CD8-positive, alpha-beta memory T cell (primary cell): Measurements from ENCODE around the gene SLC9A4. TPM values are rescaled to one million over a fixed set of nuclear protein-coding genes. Genes with fewer than 3 reads are reported as not detected.

Experiments used
- CTCF ChIA-PET: fragments of 350-600 bp; sonication (Branson Sonifier 250); formaldehyde crosslinking; loops from one replicate; lab custom pipeline; 2021; ENCODE audit warnings: antibody characterized with exemption; lab: Charles Lee
- POLR2A ChIA-PET: fragments of 350-600 bp; sonication (Branson Sonifier 250); formaldehyde crosslinking; loops from one replicate; lab custom pipeline; 2021; ENCODE audit warnings: antibody characterized with exemption; lab: Charles Lee
- DNase-seq, 5 donors: peaks; one replicate each; pipeline versions ENCODE4 v3.0.0 to v3.0.0-alpha.2; 2020 to 2022; ENCODE audit warnings: mixed read lengths in 1 of 5
- H3K27ac ChIP-seq: one replicate; pipeline ENCODE4 v1.7.0; 2013; ENCODE audit warnings: low read depth, mild to moderate bottlenecking, low read length, moderate library complexity
- H3K27me3 ChIP-seq: 2 replicates; pipeline ENCODE4 v1.7.0; 2013; ENCODE audit warnings: low read length, mild to moderate bottlenecking; ENCODE audit not compliant: insufficient read depth, poor library complexity, severe bottlenecking
- H3K36me3 ChIP-seq: 2 replicates; pipeline ENCODE4 v1.7.0; 2013; ENCODE audit warnings: mild to moderate bottlenecking, low read length, moderate library complexity; ENCODE audit not compliant: insufficient read depth
- H3K4me1 ChIP-seq: 2 replicates; pipeline ENCODE4 v1.7.0; 2013; ENCODE audit warnings: mild to moderate bottlenecking, low read length, moderate library complexity; ENCODE audit not compliant: insufficient read depth
- H3K4me3 ChIP-seq: 2 replicates; pipeline ENCODE4 v1.7.0; 2013; ENCODE audit warnings: mild to moderate bottlenecking, low read length
- H3K9me3 ChIP-seq: 2 replicates; pipeline ENCODE4 v1.7.0; 2013; ENCODE audit warnings: mild to moderate bottlenecking, low read length
- H3K27ac Mint-ChIP-seq, 8 donors: one replicate each; pipeline ENCODE4 v1.8.0; 2020 to 2021; ENCODE audit warnings: mixed read lengths in 8 of 8, mild to moderate bottlenecking in 6 of 8, inconsistent platforms in 3 of 8, moderate library complexity in 3 of 8
- H3K27me3 Mint-ChIP-seq, 2 donors: one replicate each; pipeline ENCODE4 v1.8.0; 2020 to 2021; ENCODE audit warnings: mixed read lengths in 2 of 2, mild to moderate bottlenecking in 1 of 2, moderate library complexity in 1 of 2
- H3K36me3 Mint-ChIP-seq, 3 donors: one replicate each; pipeline ENCODE4 v1.8.0; 2020 to 2021; ENCODE audit warnings: mixed read lengths in 3 of 3, inconsistent platforms in 1 of 3, mild to moderate bottlenecking in 1 of 3
- H3K4me1 Mint-ChIP-seq, 3 donors: one replicate each; pipeline ENCODE4 v1.8.0; 2020 to 2021; ENCODE audit warnings: mixed read lengths in 3 of 3, inconsistent platforms in 1 of 3, mild to moderate bottlenecking in 1 of 3
- H3K4me3 Mint-ChIP-seq, 7 donors: one replicate each; pipeline ENCODE4 v1.8.0; 2020 to 2021; ENCODE audit warnings: mixed read lengths in 7 of 7, mild to moderate bottlenecking in 6 of 7, moderate library complexity in 4 of 7, inconsistent platforms in 2 of 7
- H3K9me3 Mint-ChIP-seq, 5 donors: one replicate each; pipeline ENCODE4 v1.8.0; 2020 to 2022; ENCODE audit warnings: mixed read lengths in 5 of 5, mild to moderate bottlenecking in 3 of 5, moderate library complexity in 2 of 5, inconsistent platforms in 1 of 5
- polyA plus RNA-seq: library from polyadenylated mRNA; unstranded; fragments of 300-500 nt; fragmentation: Illumina TruSeq; gene quantifications from one replicate; pipeline ENCODE4 v1.2.3, GENCODE V29; 2021
- total RNA-seq, 2 experiments: library from RNA; stranded (reverse); gene quantifications; one replicate each; pipeline ENCODE4 v1.2.3, GENCODE V29; 2021

SLC9A4 gene
- total and polyA plus RNA-seq, 3 experiments from 2014 or later: not detected

GRCh38 chr2:102515851-102516250, 42.8 kb downstream of the SLC9A4 start:
- no peaks in the 10 kb centered on the region for H3K9me3 Mint-ChIP-seq
- H3K36me3 Mint-ChIP-seq: no peaks in the 10 kb centered on the region
- no peak overlapping the region for H3K4me3 Mint-ChIP-seq
- Histone ChIP-seq H3K4me3 (no peak overlapping the region), H3K4me1 (no peaks in the 10 kb centered on the region), H3K9me3 (no peaks in the 10 kb centered on the region), H3K27me3 (no peaks in the 10 kb centered on the region), H3K36me3 (no peaks in the 10 kb centered on the region), H3K27ac (no peak overlapping the region)
- ChIA-PET CTCF (no interaction called here), POLR2A (no interaction called here)
- peaks cover 4 to 25% of the 10 kb centered on the region in 2 donors for H3K27me3 Mint-ChIP-seq
- no peak for DNase-seq
- peaks cover 0 to 2% (median 2%) of the 10 kb centered on the region in 3 donors for H3K4me1 Mint-ChIP-seq
- H3K27ac Mint-ChIP-seq: no peak overlapping the region

GRCh38 chr2:102518170-102518569, 45.1 kb downstream of the SLC9A4 start:
- Mint-ChIP-seq H3K4me3 (no peak overlapping the region), H3K36me3 (no peaks in the 10 kb centered on the region), H3K9me3 (no peaks in the 10 kb centered on the region), H3K27ac (no peak overlapping the region), H3K27me3 (peaks cover 2 to 13% of the 10 kb centered on the region in 2 donors), H3K4me1 (peaks cover 3 to 10% (median 6%) of the 10 kb centered on the region in 3 donors)
- Histone ChIP-seq H3K4me3 (no peak overlapping the region), H3K9me3 (no peaks in the 10 kb centered on the region), H3K4me1 (no peaks in the 10 kb centered on the region), H3K36me3 (no peaks in the 10 kb centered on the region), H3K27me3 (no peaks in the 10 kb centered on the region), H3K27ac (no peak overlapping the region)
- CTCF ChIA-PET: no interaction called here
- DNase-seq: no peak
- POLR2A ChIA-PET: no interaction called here

- H3K4me1 ChIP-seq: no peaks in the 10 kb centered on the region
- Mint-ChIP-seq H3K4me1 (peaks cover 3 to 21% (median 15%) of the 10 kb centered on the region in 3 donors), H3K36me3 (no peaks in the 10 kb centered on the region), H3K27me3 (peaks cover 2 to 16% of the 10 kb centered on the region in 2 donors), H3K4me3 (no peak overlapping the region), H3K27ac (no peak overlapping the region), H3K9me3 (no peaks in the 10 kb centered on the region)
- no peak for DNase-seq
- H3K36me3 ChIP-seq: no peaks in the 10 kb centered on the region
- CTCF ChIA-PET: no interaction called here
- POLR2A ChIA-PET: no interaction called here
- H3K4me3 ChIP-seq: no peak overlapping the region
- H3K9me3 ChIP-seq: no peaks in the 10 kb centered on the region
- no peaks in the 10 kb centered on the region for H3K27me3 ChIP-seq
- H3K27ac ChIP-seq: no peak overlapping the region
These were observed 47.0 kb downstream of the SLC9A4 start for GRCh38 chr2:102520009-102520408.

GRCh38 chr2:102520801-102521200, 47.8 kb downstream of the SLC9A4 start:
- Mint-ChIP-seq H3K4me3 (no peak overlapping the region), H3K27ac (no peak overlapping the region)

GRCh38 chr2:102522162-102522561, 49.1 kb downstream of the SLC9A4 start:
- DNase-seq: no peak
- ChIA-PET CTCF (no interaction called here), POLR2A (no interaction called here)
- Histone ChIP-seq H3K9me3 (no peaks in the 10 kb centered on the region), H3K36me3 (no peaks in the 10 kb centered on the region), H3K27me3 (no peaks in the 10 kb centered on the region), H3K4me3 (no peak overlapping the region), H3K27ac (no peak overlapping the region), H3K4me1 (no peaks in the 10 kb centered on the region)
- peaks cover 3 to 21% (median 15%) of the 10 kb centered on the region in 3 donors for H3K4me1 Mint-ChIP-seq
- no peaks in the 10 kb centered on the region for H3K9me3 Mint-ChIP-seq
- H3K27ac Mint-ChIP-seq: no peak overlapping the region
- H3K36me3 Mint-ChIP-seq: no peaks in the 10 kb centered on the region
- peaks cover 2 to 15% of the 10 kb centered on the region in 2 donors for H3K27me3 Mint-ChIP-seq
- no peak overlapping the region for H3K4me3 Mint-ChIP-seq

More at GRCh38 chr2:102520801-102521200, 47.8 kb downstream of the SLC9A4 start:
- DNase-seq: no peak
- Mint-ChIP-seq H3K4me1 (peaks cover 3 to 21% (median 15%) of the 10 kb centered on the region in 3 donors), H3K36me3 (no peaks in the 10 kb centered on the region), H3K27me3 (peaks cover 2 to 17% of the 10 kb centered on the region in 2 donors), H3K9me3 (no peaks in the 10 kb centered on the region)
- no peaks in the 10 kb centered on the region for H3K9me3 ChIP-seq
- no peaks in the 10 kb centered on the region for H3K27me3 ChIP-seq
- ChIA-PET CTCF (no interaction called here), POLR2A (no interaction called here)
- no peak overlapping the region for H3K4me3 ChIP-seq
- H3K4me1 ChIP-seq: no peaks in the 10 kb centered on the region
- H3K27ac ChIP-seq: no peak overlapping the region
- no peaks in the 10 kb centered on the region for H3K36me3 ChIP-seq

- Mint-ChIP-seq H3K27ac (peak overlapping the region in 6 of 8 donors; percentile 44 to 88 (median 49)), H3K4me3 (peak overlapping the region in 3 of 7 donors; percentile 10 to 64 (median 29)), H3K36me3 (no peaks in the 10 kb centered on the region), H3K4me1 (peaks cover 3 to 21% (median 15%) of the 10 kb centered on the region in 3 donors), H3K27me3 (peaks cover 2 to 8% of the 10 kb centered on the region in 2 donors), H3K9me3 (no peaks in the 10 kb centered on the region)
- CTCF ChIA-PET: no interaction called here
- no peaks in the 10 kb centered on the region for H3K9me3 ChIP-seq
- no peaks in the 10 kb centered on the region for H3K36me3 ChIP-seq
- H3K4me1 ChIP-seq: no peaks in the 10 kb centered on the region
- H3K27ac ChIP-seq: no peak overlapping the region
- no peaks in the 10 kb centered on the region for H3K27me3 ChIP-seq
- DNase-seq: peak in 2 of 5 donors; percentile 6 to 27
- no peak overlapping the region for H3K4me3 ChIP-seq
- POLR2A ChIA-PET: no interaction called here
These were observed 49.9 kb downstream of the SLC9A4 start for GRCh38 chr2:102522890-102523289.

- no peak for DNase-seq
- H3K9me3 ChIP-seq: no peaks in the 10 kb centered on the region
- H3K36me3 ChIP-seq: no peaks in the 10 kb centered on the region
- POLR2A ChIA-PET: no interaction called here
- H3K27me3 ChIP-seq: no peaks in the 10 kb centered on the region
- peaks cover 3 to 21% (median 15%) of the 10 kb centered on the region in 3 donors for H3K4me1 Mint-ChIP-seq
- H3K27ac ChIP-seq: no peak overlapping the region
- no peaks in the 10 kb centered on the region for H3K36me3 Mint-ChIP-seq
- no peaks in the 10 kb centered on the region for H3K4me1 ChIP-seq
- H3K4me3 ChIP-seq: no peak overlapping the region
- no peaks in the 10 kb centered on the region for H3K9me3 Mint-ChIP-seq
- peak overlapping the region in 2 of 7 donors; percentile 1 to 38 for H3K4me3 Mint-ChIP-seq
- H3K27ac Mint-ChIP-seq: peak overlapping the region in 2 of 8 donors; percentile 10 to 24
- CTCF ChIA-PET: no interaction called here
- H3K27me3 Mint-ChIP-seq: peaks cover 2 to 4% of the 10 kb centered on the region in 2 donors
These were observed 50.6 kb downstream of the SLC9A4 start for GRCh38 chr2:102523651-102524050.

- no peak overlapping the region for H3K4me3 ChIP-seq
- H3K4me3 Mint-ChIP-seq: no peak overlapping the region
- ChIA-PET CTCF (no interaction called here), POLR2A (no interaction called here)
- no peaks in the 10 kb centered on the region for H3K27me3 ChIP-seq
- H3K9me3 Mint-ChIP-seq: no peaks in the 10 kb centered on the region
- peaks cover 2 to 4% of the 10 kb centered on the region in 2 donors for H3K27me3 Mint-ChIP-seq
- H3K27ac ChIP-seq: no peak overlapping the region
- DNase-seq: no peak
- H3K4me1 ChIP-seq: no peaks in the 10 kb centered on the region
- H3K9me3 ChIP-seq: no peaks in the 10 kb centered on the region
- H3K36me3 Mint-ChIP-seq: no peaks in the 10 kb centered on the region
- peaks cover 0 to 12% (median 10%) of the 10 kb centered on the region in 3 donors for H3K4me1 Mint-ChIP-seq
- H3K27ac Mint-ChIP-seq: no peak overlapping the region
- no peaks in the 10 kb centered on the region for H3K36me3 ChIP-seq
These were observed 54.1 kb downstream of the SLC9A4 start for GRCh38 chr2:102527086-102527485.
